HepG2 (cell line): ENCODE data around the gene TIMELESS. TPM values are rescaled to one million over a fixed set of nuclear protein-coding genes. Genes with fewer than 3 reads are reported as not detected.

ENCODE experiments used
- ATAC-seq: fragments of 200-7000 bp; cut with Tn5 transposase; 3 replicates; pipeline ENCODE4 v1.9.1; 2020; ENCODE audit warnings: mild to moderate bottlenecking, moderate library complexity
- Bru-seq: library from RNA; stranded (reverse); fragments of 400-500 nt; gene quantifications from one replicate; lab custom pipeline; 2021; lab: Mats Ljungman, UMichigan
- BruChase-seq, 2 experiments: library from RNA; stranded (reverse); fragments of 400-500 nt; gene quantifications; one replicate each; lab custom pipeline; 2021; lab: Mats Ljungman, UMichigan
- BruUV-seq: library from RNA; stranded (reverse); fragments of 400-500 nt; replicated peaks from 2 replicates; lab custom pipeline; 2021; lab: Mats Ljungman, UMichigan
- CTCF ChIA-PET: fragments of 300-600 bp; formaldehyde crosslinking; extraction: SDS; loops from one replicate; lab custom pipeline; 2021; ENCODE audit warnings: low total read pairs, inconsistent platforms, low intra/inter-chr PET ratio; lab: Yijun Ruan, JAX
- POLR2A ChIA-PET: fragments of 350-600 bp; sonication (Branson Sonifier 250); formaldehyde crosslinking; loops from one replicate; lab custom pipeline; 2020; ENCODE audit warnings: antibody characterized with exemption, inconsistent platforms; lab: Yijun Ruan, JAX
- DNase-seq: peaks from one replicate; pipeline ENCODE4 v3.0.0-alpha.2; 2015; ENCODE audit warnings: low spot score
- FAIRE-seq: peaks from 3 replicates; lab custom pipeline; 2011; peaks lifted over from hg19 to GRCh38; lab: Jason Lieb, UNC
- H2AFZ ChIP-seq: one replicate; pipeline ENCODE4 v1.6.1; 2011; ENCODE audit warnings: low read length, inconsistent platforms
- H3K27ac ChIP-seq: fragments of 300-600 bp; 3 replicates; pipeline ENCODE4 v1.8.0; 2011; ENCODE audit warnings: mixed run types, mild to moderate bottlenecking, mixed read lengths, low read length, inconsistent platforms; ENCODE audit not compliant: insufficient read depth; ENCODE audit errors: extremely low read length
- H3K27me3 ChIP-seq, 2 experiments: fragments of 200-600 bp in 1 of 2; 2 replicates in 1 of 2; 3 replicates in 1 of 2; pipeline versions ENCODE4 v1.6.0 to v1.8.0; 2011; ENCODE audit warnings: low read length in 2 of 2, mild to moderate bottlenecking in 2 of 2, moderate library complexity in 2 of 2, inconsistent platforms in 1 of 2; ENCODE audit not compliant: insufficient read depth in 2 of 2, control insufficient read depth in 1 of 2
- H3K36me3 ChIP-seq, 2 experiments: fragments of 200-600 bp in 1 of 2; replicated peaks in 1 of 2; 2 replicates in 1 of 2; 3 replicates in 1 of 2; pipeline versions ENCODE4 v1.5.1 to v1.8.0; 2011; ENCODE audit warnings: low read length in 2 of 2, inconsistent platforms in 1 of 2; ENCODE audit not compliant: insufficient read depth in 2 of 2, control insufficient read depth in 1 of 2
- H3K4me1 ChIP-seq: 2 replicates; pipeline ENCODE4 v1.5.1; 2012; ENCODE audit warnings: low read length, inconsistent platforms; ENCODE audit not compliant: insufficient read depth
- H3K4me2 ChIP-seq: 2 replicates; pipeline ENCODE4 v1.6.0; 2011; ENCODE audit warnings: low read depth, low read length, inconsistent platforms
- H3K4me3 ChIP-seq, 3 experiments: fragments of 200-600 bp in 1 of 3; sonication (generic), shearing (Covaris generic) in 1 of 3; replicated peaks in 1 of 3; 2 replicates each; pipeline ENCODE4 v1.5.1; 2011 to 2016; ENCODE audit warnings: low read length in 3 of 3, inconsistent platforms in 2 of 3, low read depth in 2 of 3, mild to moderate bottlenecking in 2 of 3, control low read depth in 1 of 3, mixed read lengths in 1 of 3; ENCODE audit not compliant: insufficient read depth in 1 of 3
- H3K79me2 ChIP-seq: one replicate; pipeline ENCODE4 v1.6.1; 2011; ENCODE audit warnings: low read length, inconsistent platforms; ENCODE audit not compliant: insufficient read depth
- H3K9ac ChIP-seq: 2 replicates; pipeline ENCODE4 v1.6.0; 2011; ENCODE audit warnings: mild to moderate bottlenecking, low read depth, low read length, inconsistent platforms; ENCODE audit not compliant: insufficient read depth
- H3K9me3 ChIP-seq: 2 replicates; pipeline ENCODE4 v1.5.1; 2012; ENCODE audit warnings: mild to moderate bottlenecking, low read length
- H4K20me1 ChIP-seq: 2 replicates; pipeline ENCODE4 v1.6.0; 2011; ENCODE audit warnings: inconsistent platforms, mild to moderate bottlenecking, low read length, moderate library complexity; ENCODE audit not compliant: insufficient read depth
- KLF12 ChIP-seq: sonication (generic); formaldehyde crosslinking; IDR thresholded peaks from 2 replicates; pipeline ENCODE4 v1.4.0; 2020; ENCODE audit warnings: missing genetic modification reagents, borderline replicate concordance
- YEATS4 ChIP-seq: sonication (generic); formaldehyde crosslinking; IDR thresholded peaks from 2 replicates; pipeline ENCODE4 v1.4.0; 2020; ENCODE audit warnings: missing genetic modification reagents, borderline replicate concordance
- WGBS: methylation state at CpG from one replicate; pipeline ENCODE4 v1.1.6; 2017; ENCODE audit warnings: low lambda C conversion rate; 5-methylcytosine and 5-hydroxymethylcytosine counted together
- in situ Hi-C: cut with HindIII; loops from 2 replicates; pipeline ENCODE4 v1.10.0; 2017; ENCODE audit warnings: low pct_unique_long_range_greater_than_20kb; ENCODE audit not compliant: extremely low pct_ligation_motif_present
- intact Hi-C: fragments of 100-400 bp; cut with micrococcal nuclease; formaldehyde crosslinking; loops from one replicate; pipeline ENCODE4 v1.10.0; 2022; ENCODE audit not compliant: unreplicated experiment
- long read RNA-seq, 2 experiments: library from RNA in 1 of 2; library from polyadenylated mRNA in 1 of 2; stranded (forward) in 1 of 2; unstranded in 1 of 2; transcript quantifications; one replicate each; pipeline ENCODE4 v2.0.0, GENCODE V29; 2019 to 2022
- polyA minus RNA-seq, 3 experiments: library from RNA; depleted of rRNA, polyadenylated mRNA; stranded (reverse); fragments of >200 nt; gene quantifications; 2 replicates each; pipeline ENCODE4 v1.2.3, GENCODE V29; 2011; ENCODE audit warnings: low replicate concordance in 1 of 3
- polyA plus RNA-seq, 8 experiments: library from polyadenylated mRNA; depleted of rRNA in 3 of 8; stranded (reverse) in 7 of 8; unstranded in 1 of 8; fragments of >200 nt; fragmentation: Illumina TruSeq in 4 of 8; extraction: Trizol in 4 of 8; gene quantifications; 2 replicates each; pipeline versions ENCODE4 v1.2.1 to v1.2.3, GENCODE V29; 2011 to 2016; ENCODE audit warnings: low read depth in 4 of 8, missing spikeins in 1 of 8, mixed read lengths in 1 of 8; ENCODE audit not compliant: insufficient read depth in 1 of 8
- total RNA-seq, 5 experiments: library from RNA; depleted of rRNA; stranded (reverse); fragments of >200 nt; fragmentation: Illumina TruSeq; extraction: Trizol; gene quantifications; 2 replicates each; pipeline ENCODE4 v1.2.3, GENCODE V29; 2016; ENCODE audit warnings: low read depth in 1 of 5
- TF ChIP-seq, protein P1 (sequence below): fragments of 450-650 bp; IDR thresholded peaks from 2 replicates; pipeline ENCODE4 v1.6.1; 2017

TIMELESS gene, protein sequence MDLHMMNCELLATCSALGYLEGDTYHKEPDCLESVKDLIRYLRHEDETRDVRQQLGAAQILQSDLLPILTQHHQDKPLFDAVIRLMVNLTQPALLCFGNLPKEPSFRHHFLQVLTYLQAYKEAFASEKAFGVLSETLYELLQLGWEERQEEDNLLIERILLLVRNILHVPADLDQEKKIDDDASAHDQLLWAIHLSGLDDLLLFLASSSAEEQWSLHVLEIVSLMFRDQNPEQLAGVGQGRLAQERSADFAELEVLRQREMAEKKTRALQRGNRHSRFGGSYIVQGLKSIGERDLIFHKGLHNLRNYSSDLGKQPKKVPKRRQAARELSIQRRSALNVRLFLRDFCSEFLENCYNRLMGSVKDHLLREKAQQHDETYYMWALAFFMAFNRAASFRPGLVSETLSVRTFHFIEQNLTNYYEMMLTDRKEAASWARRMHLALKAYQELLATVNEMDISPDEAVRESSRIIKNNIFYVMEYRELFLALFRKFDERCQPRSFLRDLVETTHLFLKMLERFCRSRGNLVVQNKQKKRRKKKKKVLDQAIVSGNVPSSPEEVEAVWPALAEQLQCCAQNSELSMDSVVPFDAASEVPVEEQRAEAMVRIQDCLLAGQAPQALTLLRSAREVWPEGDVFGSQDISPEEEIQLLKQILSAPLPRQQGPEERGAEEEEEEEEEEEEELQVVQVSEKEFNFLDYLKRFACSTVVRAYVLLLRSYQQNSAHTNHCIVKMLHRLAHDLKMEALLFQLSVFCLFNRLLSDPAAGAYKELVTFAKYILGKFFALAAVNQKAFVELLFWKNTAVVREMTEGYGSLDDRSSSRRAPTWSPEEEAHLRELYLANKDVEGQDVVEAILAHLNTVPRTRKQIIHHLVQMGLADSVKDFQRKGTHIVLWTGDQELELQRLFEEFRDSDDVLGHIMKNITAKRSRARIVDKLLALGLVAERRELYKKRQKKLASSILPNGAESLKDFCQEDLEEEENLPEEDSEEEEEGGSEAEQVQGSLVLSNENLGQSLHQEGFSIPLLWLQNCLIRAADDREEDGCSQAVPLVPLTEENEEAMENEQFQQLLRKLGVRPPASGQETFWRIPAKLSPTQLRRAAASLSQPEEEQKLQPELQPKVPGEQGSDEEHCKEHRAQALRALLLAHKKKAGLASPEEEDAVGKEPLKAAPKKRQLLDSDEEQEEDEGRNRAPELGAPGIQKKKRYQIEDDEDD
- total RNA-seq (2016; rRNA removed; fragmentation: Illumina TruSeq; extraction: Trizol) (20.3 and 25.6 TPM in 2 replicates), polyA plus RNA-seq (2011; rRNA removed) (3.7 and 4.0 TPM in 2 replicates), polyA minus RNA-seq (2011; rRNA and poly(A)+ RNA removed; ENCODE audit: low replicate concordance) (5.1 and 15.7 TPM in 2 replicates), Bru-seq, nascent RNA (percentile 45 among the genes with signal in this experiment), BruChase-seq, experiment 1, labeled RNA remaining after a 6-hour chase (percentile 60 among the genes with signal in this experiment), BruChase-seq, experiment 2, labeled RNA remaining after a 2-hour chase (percentile 53 among the genes with signal in this experiment)
- total RNA-seq (2016; cell fraction: cytosol; rRNA removed; fragmentation: Illumina TruSeq; extraction: Trizol; ENCODE audit: low read depth), result 3.8 TPM in 2 replicates
- total RNA-seq (2016; cell fraction: insoluble cytoplasmic fraction; rRNA removed; fragmentation: Illumina TruSeq; extraction: Trizol), result 22.4 and 23.9 TPM in 2 replicates
- total RNA-seq (2016; cell fraction: membrane; rRNA removed; fragmentation: Illumina TruSeq; extraction: Trizol), result 10.3 and 10.5 TPM in 2 replicates
- 25.1 and 27.2 TPM in 2 replicates for total RNA-seq (2016; cell fraction: nucleus; rRNA removed; fragmentation: Illumina TruSeq; extraction: Trizol)
- 1.9 and 2.0 TPM in 2 replicates for polyA plus RNA-seq (2011; cell fraction: cytosol; rRNA removed)
- 23.5 and 24.6 TPM in 2 replicates for polyA plus RNA-seq (2011; cell fraction: nucleus; rRNA removed)
- 8.9 and 15.2 TPM in 2 replicates for polyA plus RNA-seq (2012)
- polyA plus RNA-seq (2016; cell fraction: cytosol; fragmentation: Illumina TruSeq; extraction: Trizol; ENCODE audit: low read depth), result 1.4 and 1.5 TPM in 2 replicates
- 29.1 and 31.1 TPM in 2 replicates for polyA plus RNA-seq (2016; cell fraction: insoluble cytoplasmic fraction; fragmentation: Illumina TruSeq; extraction: Trizol; ENCODE audit: low read depth)
- 5.1 and 6.2 TPM in 2 replicates for polyA plus RNA-seq (2016; cell fraction: membrane; fragmentation: Illumina TruSeq; extraction: Trizol; ENCODE audit: low read depth)
- polyA plus RNA-seq (2016; cell fraction: nucleus; fragmentation: Illumina TruSeq; extraction: Trizol; ENCODE audit: insufficient read depth, low read depth), result 92.0 and 95.3 TPM in 2 replicates
- polyA minus RNA-seq (2011; cell fraction: cytosol; rRNA and poly(A)+ RNA removed), result 3.0 and 3.3 TPM in 2 replicates
- polyA minus RNA-seq (2011; cell fraction: nucleus; rRNA and poly(A)+ RNA removed), result 6.7 TPM in 2 replicates
- long read RNA-seq, experiment 1, full-length matches to known transcripts, result 2 of 17 reads
- long read RNA-seq, experiment 1, partial matches to known transcripts, result 11 of 17 reads
- long read RNA-seq, experiment 1, other reads (novel, unspliced or antisense), result 4 of 17 reads
- long read RNA-seq, experiment 2, full-length matches to known transcripts, result 4 of 18 reads
- long read RNA-seq, experiment 2, partial matches to known transcripts, result 10 of 18 reads
- long read RNA-seq, experiment 2, other reads (novel, unspliced or antisense), result 4 of 18 reads

DNA sequence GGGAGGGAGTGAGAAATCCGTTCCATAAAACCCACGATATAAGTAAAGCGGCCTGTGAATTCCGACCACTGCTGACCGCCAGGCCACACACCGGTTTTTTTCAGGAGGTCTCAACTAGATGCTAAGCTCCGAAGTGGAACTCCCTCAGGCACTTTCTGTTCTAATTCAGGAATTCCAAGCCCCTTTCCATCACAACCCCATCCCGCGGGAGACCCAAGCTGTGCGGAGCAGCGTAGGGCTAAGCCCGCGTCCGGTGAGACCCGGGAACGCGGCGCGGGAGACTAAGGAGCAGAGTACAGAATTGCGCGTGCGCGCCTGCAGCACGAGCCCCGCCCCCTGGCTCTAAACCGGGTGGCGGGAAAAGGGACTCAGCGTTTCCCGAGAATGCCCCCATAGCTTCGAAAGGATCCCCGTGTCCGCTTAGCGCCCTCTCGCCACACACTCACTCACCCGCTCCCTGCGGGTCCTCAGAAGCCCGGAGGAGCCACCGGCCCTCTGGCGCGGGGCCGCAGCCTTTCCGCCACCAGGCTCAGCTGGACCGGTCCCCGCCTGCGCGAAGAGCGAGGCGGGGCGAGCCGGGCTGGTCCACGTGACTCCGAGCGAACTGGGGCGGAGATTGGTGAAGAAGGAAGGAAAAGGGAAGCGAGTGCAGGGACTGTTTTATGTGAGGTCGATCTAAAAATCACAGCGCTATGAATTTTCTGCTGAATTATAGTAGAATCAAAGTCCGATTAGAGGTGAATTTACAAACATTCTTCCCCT is at the start of gene TIMELESS:
Gene TIMELESS (minus strand): TSS at position 567 of the 762 bp plus-strand sequence. CDS start 15,256 bp downstream, outside the sequence.
- Histone ChIP-seq H3K4me2 (peak within 1 kb of the TSS; percentile 89), H3K4me1 (peaks cover 24% of the 10 kb centered on the region), H3K36me3 (no peaks in the 10 kb centered on the region), H3K79me2 (peaks cover 7% of the 10 kb centered on the region), H4K20me1 (no peaks in the 10 kb centered on the region), H3K27ac (peak within 1 kb of the TSS; percentile 92), H2AFZ (peak within 1 kb of the TSS; percentile 87), H3K9me3 (no peaks in the 10 kb centered on the region), H3K27me3 (no peaks in the 10 kb centered on the region), H3K4me3 (peak within 1 kb of the TSS; percentile 68 to 96 (median 77)), H3K9ac (peak within 1 kb of the TSS; percentile 84)
- in situ Hi-C loops (no loop called here), intact Hi-C loops (loop anchor here (1.0 kb wide), 1 partner anchor 87 kb away; the partner anchor contains the start of gene APOF)
- FAIRE-seq, result peak; percentile 90
- TSS peak; percentile 84 for BruUV-seq
- ChIA-PET POLR2A (interaction anchor here (0.6 to 3.8 kb wide), 17 partner anchors 9 to 331 kb away, joined by 3 to 53 read pairs (median 5); partner anchors contain the start of genes APOF, CNPY2, CS and GLS2), CTCF (no interaction called here)
- under 1% methylated on average over 29 of the region's 58 CpGs for WGBS
- DNase-seq, result peak; percentile 82
- ATAC-seq, result peak; percentile 96
- TF ChIP-seq YEATS4 (CRISPR knock-in tag) (peak; percentile 77; the same call in 1 of the 2 replicates), KLF12 (CRISPR knock-in tag) (peak; percentile 80; the same call in 1 of the 2 replicates)
- TF ChIP-seq, protein P1, sequence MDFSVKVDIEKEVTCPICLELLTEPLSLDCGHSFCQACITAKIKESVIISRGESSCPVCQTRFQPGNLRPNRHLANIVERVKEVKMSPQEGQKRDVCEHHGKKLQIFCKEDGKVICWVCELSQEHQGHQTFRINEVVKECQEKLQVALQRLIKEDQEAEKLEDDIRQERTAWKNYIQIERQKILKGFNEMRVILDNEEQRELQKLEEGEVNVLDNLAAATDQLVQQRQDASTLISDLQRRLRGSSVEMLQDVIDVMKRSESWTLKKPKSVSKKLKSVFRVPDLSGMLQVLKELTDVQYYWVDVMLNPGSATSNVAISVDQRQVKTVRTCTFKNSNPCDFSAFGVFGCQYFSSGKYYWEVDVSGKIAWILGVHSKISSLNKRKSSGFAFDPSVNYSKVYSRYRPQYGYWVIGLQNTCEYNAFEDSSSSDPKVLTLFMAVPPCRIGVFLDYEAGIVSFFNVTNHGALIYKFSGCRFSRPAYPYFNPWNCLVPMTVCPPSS, result no peak
